Measurements from ENCODE around the gene FIGN. TPM values are rescaled to one million over a fixed set of nuclear protein-coding genes. Genes with fewer than 3 reads are reported as not detected.

FIGN gene
- total and polyA plus RNA-seq, 2 experiments from 2014 or later = 1.4 to 4.5 TPM

- H3K4me3 ChIP-seq = no peak overlapping the region
- no peak overlapping the region for H3K27ac ChIP-seq
- no peak overlapping the region for H3K4me2 ChIP-seq
- no peaks in the 10 kb centered on the region for H3K27me3 ChIP-seq
- H3K79me2 ChIP-seq = no peaks in the 10 kb centered on the region
- no peaks in the 10 kb centered on the region for H3K4me1 ChIP-seq (ENCODE audit: insufficient read depth)
- no peak overlapping the region for H2AFZ ChIP-seq
- 61% methylated on average over 7 of the region's 7 CpGs for WGBS (ENCODE audit: low lambda C conversion rate, missing lambda C conversion rate)
- no peaks in the 10 kb centered on the region for H3K36me3 ChIP-seq (replicated peaks; ENCODE audit: insufficient read depth, low read depth)
- TF ChIP-seq EZH2 (IDR thresholded peaks at IDR 0.05; ENCODE audit: borderline replicate concordance) (no peak), EZH2phosphoT487 (IDR thresholded peaks at IDR 0.05; ENCODE audit: low read depth, severe bottlenecking, unreplicated experiment) (no peak)
- TF ChIP-seq, protein P1, sequence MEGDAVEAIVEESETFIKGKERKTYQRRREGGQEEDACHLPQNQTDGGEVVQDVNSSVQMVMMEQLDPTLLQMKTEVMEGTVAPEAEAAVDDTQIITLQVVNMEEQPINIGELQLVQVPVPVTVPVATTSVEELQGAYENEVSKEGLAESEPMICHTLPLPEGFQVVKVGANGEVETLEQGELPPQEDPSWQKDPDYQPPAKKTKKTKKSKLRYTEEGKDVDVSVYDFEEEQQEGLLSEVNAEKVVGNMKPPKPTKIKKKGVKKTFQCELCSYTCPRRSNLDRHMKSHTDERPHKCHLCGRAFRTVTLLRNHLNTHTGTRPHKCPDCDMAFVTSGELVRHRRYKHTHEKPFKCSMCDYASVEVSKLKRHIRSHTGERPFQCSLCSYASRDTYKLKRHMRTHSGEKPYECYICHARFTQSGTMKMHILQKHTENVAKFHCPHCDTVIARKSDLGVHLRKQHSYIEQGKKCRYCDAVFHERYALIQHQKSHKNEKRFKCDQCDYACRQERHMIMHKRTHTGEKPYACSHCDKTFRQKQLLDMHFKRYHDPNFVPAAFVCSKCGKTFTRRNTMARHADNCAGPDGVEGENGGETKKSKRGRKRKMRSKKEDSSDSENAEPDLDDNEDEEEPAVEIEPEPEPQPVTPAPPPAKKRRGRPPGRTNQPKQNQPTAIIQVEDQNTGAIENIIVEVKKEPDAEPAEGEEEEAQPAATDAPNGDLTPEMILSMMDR (IDR thresholded peaks at IDR 0.05; ENCODE audit: poor library complexity) = no peak
- DNase-seq (ENCODE audit: low spot score) = no peak
- H3K9me2 ChIP-seq (replicated peaks; ENCODE audit: insufficient read depth) = no peaks in the 10 kb centered on the region
- no peaks in the 10 kb centered on the region for H4K20me1 ChIP-seq (ENCODE audit: insufficient read depth, poor library complexity, severe bottlenecking)
- H3K9me3 ChIP-seq (ENCODE audit: low read depth) = no peaks in the 10 kb centered on the region
These were observed 114.3 kb downstream of the FIGN start for GRCh38 chr2:163621445-163622004.

GRCh38 chr2:163617517-163617916 lies 118.3 kb downstream of the FIGN start:
- no peaks in the 10 kb centered on the region for H3K9me3 ChIP-seq (ENCODE audit: low read depth)
- no peaks in the 10 kb centered on the region for H4K20me1 ChIP-seq (ENCODE audit: insufficient read depth, poor library complexity, severe bottlenecking)
- no peaks in the 10 kb centered on the region for H3K27me3 ChIP-seq
- H3K4me2 ChIP-seq = no peak overlapping the region
- H3K79me2 ChIP-seq = no peaks in the 10 kb centered on the region
- 96% methylated on average over 2 of the region's 2 CpGs for WGBS (ENCODE audit: low lambda C conversion rate, missing lambda C conversion rate)
- no peak overlapping the region for H3K4me3 ChIP-seq
- no peak overlapping the region for H2AFZ ChIP-seq
- no peak for DNase-seq (ENCODE audit: low spot score)
- no peak overlapping the region for H3K27ac ChIP-seq
- H3K36me3 ChIP-seq (replicated peaks; ENCODE audit: insufficient read depth, low read depth) = no peaks in the 10 kb centered on the region
- H3K9me2 ChIP-seq (replicated peaks; ENCODE audit: insufficient read depth) = no peaks in the 10 kb centered on the region
- no peaks in the 10 kb centered on the region for H3K4me1 ChIP-seq (ENCODE audit: insufficient read depth)
- TF ChIP-seq EZH2 (IDR thresholded peaks at IDR 0.05; ENCODE audit: borderline replicate concordance) (no peak), EZH2phosphoT487 (IDR thresholded peaks at IDR 0.05; ENCODE audit: low read depth, severe bottlenecking, unreplicated experiment) (no peak)
- TF ChIP-seq, protein P1 (IDR thresholded peaks at IDR 0.05; ENCODE audit: poor library complexity) = no peak

DNA sequence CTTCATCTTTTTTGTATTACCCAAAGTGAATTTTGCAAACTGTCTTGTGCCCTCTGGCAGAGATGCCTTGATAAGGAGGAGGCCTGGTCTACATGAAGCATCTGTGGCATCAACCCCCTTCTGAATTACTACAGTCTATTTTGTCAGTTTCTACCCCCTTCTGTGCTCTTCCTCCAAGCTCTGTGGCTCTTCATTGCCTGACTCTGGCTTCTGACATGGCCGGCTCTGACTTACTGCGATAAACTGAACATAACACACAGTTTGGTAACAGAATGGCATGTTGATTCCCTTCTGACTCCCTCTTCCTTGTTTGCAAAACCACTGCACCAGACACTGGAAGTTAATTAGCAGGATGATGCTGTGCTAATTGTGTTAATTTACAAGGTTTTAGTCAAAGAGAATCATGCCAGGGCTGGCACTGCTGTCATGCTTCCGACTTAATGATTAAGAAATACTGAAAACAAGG lies 122.5 kb downstream of the FIGN start:
- H3K36me3 ChIP-seq (replicated peaks; ENCODE audit: insufficient read depth, low read depth) = no peaks in the 10 kb centered on the region
- no peaks in the 10 kb centered on the region for H4K20me1 ChIP-seq (ENCODE audit: insufficient read depth, poor library complexity, severe bottlenecking)
- no peaks in the 10 kb centered on the region for H3K27me3 ChIP-seq
- H3K4me2 ChIP-seq = no peak overlapping the region
- no peak overlapping the region for H2AFZ ChIP-seq
- DNase-seq (ENCODE audit: low spot score) = no peak
- H3K9me3 ChIP-seq (ENCODE audit: low read depth) = no peaks in the 10 kb centered on the region
- TF ChIP-seq EZH2phosphoT487 (IDR thresholded peaks at IDR 0.05; ENCODE audit: low read depth, severe bottlenecking, unreplicated experiment) (no peak), EZH2 (IDR thresholded peaks at IDR 0.05; ENCODE audit: borderline replicate concordance) (no peak)
- TF ChIP-seq, protein P1 (IDR thresholded peaks at IDR 0.05; ENCODE audit: poor library complexity) = no peak
- H3K4me3 ChIP-seq = no peak overlapping the region
- 87% methylated on average over 3 of the region's 3 CpGs for WGBS (ENCODE audit: low lambda C conversion rate, missing lambda C conversion rate)
- H3K9me2 ChIP-seq (replicated peaks; ENCODE audit: insufficient read depth) = no peaks in the 10 kb centered on the region
- no peaks in the 10 kb centered on the region for H3K4me1 ChIP-seq (ENCODE audit: insufficient read depth)
- no peaks in the 10 kb centered on the region for H3K79me2 ChIP-seq
- H3K27ac ChIP-seq = no peak overlapping the region

Data from hepatocyte (in vitro differentiated cells).